ENCODE measurements around the gene TLE3. TPM values are rescaled to one million over a fixed set of nuclear protein-coding genes. Genes with fewer than 3 reads are reported as not detected.
A peak's percentile ranks its signal among the peaks of the same experiment; 100 is the strongest.

TLE3 gene
- total RNA-seq, 4 donors from 2014 or later: 4.6 to 35.3 (median 13.3) TPM

DNA sequence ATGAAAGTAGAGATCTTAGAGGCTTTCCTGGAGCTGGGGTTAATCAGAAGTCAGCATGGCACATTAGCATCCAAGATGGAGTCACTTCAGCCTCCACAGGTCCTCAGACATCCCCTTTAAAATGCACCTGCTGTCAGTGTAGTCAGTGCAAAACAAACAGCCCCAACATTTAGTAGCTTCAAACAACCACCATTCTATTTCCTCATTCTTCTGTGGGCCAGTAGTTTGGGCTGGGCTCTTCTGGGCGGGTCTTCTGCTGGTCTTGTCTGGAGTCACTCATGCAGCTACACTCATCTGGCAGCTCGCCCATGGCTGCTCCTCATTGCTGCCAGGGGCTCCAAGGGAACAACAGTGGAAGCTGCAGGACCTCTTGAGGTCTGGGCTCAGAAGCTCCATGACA is 99.9 kb downstream of the TLE3 start:
- no peak for ATAC-seq
- H3K36me3 ChIP-seq: no peaks in the 10 kb centered on the region
- intact Hi-C loops (cut with DNase I; ENCODE audit: low total_unique reads) (no loop called here), in situ Hi-C loops (cut with MboI; ENCODE audit: low sequenced_read_pairs in 4 of 4) (no loop called here)
- H3K27me3 ChIP-seq: no peaks in the 10 kb centered on the region
- peak in 1 of 2 donors; percentile 19 for DNase-seq
- TF ChIP-seq, protein P1, sequence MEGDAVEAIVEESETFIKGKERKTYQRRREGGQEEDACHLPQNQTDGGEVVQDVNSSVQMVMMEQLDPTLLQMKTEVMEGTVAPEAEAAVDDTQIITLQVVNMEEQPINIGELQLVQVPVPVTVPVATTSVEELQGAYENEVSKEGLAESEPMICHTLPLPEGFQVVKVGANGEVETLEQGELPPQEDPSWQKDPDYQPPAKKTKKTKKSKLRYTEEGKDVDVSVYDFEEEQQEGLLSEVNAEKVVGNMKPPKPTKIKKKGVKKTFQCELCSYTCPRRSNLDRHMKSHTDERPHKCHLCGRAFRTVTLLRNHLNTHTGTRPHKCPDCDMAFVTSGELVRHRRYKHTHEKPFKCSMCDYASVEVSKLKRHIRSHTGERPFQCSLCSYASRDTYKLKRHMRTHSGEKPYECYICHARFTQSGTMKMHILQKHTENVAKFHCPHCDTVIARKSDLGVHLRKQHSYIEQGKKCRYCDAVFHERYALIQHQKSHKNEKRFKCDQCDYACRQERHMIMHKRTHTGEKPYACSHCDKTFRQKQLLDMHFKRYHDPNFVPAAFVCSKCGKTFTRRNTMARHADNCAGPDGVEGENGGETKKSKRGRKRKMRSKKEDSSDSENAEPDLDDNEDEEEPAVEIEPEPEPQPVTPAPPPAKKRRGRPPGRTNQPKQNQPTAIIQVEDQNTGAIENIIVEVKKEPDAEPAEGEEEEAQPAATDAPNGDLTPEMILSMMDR (IDR thresholded peaks at IDR 0.05 in 4 of 5, conservative IDR thresholded peaks at IDR 0.05 in 1 of 5): no peak
- TF ChIP-seq POLR2A (IDR thresholded peaks at IDR 0.05): no peak
- no peak overlapping the region for H3K27ac ChIP-seq
- H3K4me3 ChIP-seq: no peak overlapping the region
- no peaks in the 10 kb centered on the region for H3K9me3 ChIP-seq
- H3K4me1 ChIP-seq: no peaks in the 10 kb centered on the region

MicroRNA genes within 50 kb of the gene (microRNA counts, 767-probe panel; counts per million panel counts)
- 356 to 448 counts per million in 2 donors for microRNA hsa-miR-629-5p

Small RNA genes lying within 50 kb of the gene (microRNA-seq; reads per million reads assigned to microRNA genes)
- gene MIR629 (ENCODE audit: borderline replicate concordance in 2 of 2): 39.0 to 102 reads per million in 2 donors

All from gastrocnemius medialis (tissue), 4 donors.